HG03175 (cell line): ENCODE results near the gene MAP7.

Source experiments
- ATAC-seq: cut with Tn5 transposase; IDR thresholded peaks from one replicate; pipeline ENCODE4 v1.9.1; 2021; ENCODE audit warnings: mild to moderate bottlenecking, moderate library complexity; ENCODE audit not compliant: unreplicated experiment

Gene MAP7

DNA sequence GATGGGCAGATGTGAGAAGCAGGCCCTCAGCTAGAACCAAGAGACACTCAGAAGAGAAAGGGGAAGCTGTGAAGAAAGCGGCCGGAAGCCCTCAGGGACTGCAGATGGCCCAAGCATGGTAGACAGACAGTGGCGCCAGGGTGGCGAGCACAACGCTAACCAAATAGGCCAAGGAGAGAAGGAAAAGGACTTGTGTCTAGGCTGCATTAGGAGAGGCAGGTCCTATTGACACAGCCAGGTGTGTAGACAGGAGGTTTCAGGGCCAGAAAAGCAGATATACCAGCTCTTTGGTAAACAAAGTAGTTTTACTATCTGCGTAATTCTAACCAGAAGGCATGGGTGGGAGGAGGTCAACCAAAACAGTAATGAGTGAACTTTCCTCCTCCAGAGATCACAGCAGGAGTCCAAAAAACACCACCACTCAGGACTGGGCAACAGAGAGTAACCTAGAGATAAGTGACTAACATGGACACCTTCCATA lies 15.8 kb upstream of the MAP7 start:
- no peak for ATAC-seq

DNA sequence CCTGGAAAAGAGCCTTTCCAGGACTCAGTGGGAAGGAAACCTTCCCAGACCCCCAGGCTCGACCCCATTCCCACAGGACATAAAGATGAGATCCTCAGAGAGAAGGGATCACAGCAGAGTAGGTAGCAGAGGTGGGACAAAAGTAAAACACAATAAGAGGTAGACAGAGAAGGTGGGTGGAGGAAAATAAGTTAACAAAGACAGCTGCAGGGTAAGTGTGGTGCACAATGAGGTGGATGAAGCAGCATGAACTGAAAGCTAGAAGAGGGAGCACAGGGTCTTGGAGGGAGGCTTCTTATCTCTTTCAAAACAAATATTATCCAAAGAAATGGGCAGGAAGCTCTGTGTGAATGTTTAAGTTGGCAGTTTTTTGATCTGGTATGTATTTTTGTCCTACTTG lies 14.0 kb upstream of the MAP7 start:
- no peak for ATAC-seq

DNA sequence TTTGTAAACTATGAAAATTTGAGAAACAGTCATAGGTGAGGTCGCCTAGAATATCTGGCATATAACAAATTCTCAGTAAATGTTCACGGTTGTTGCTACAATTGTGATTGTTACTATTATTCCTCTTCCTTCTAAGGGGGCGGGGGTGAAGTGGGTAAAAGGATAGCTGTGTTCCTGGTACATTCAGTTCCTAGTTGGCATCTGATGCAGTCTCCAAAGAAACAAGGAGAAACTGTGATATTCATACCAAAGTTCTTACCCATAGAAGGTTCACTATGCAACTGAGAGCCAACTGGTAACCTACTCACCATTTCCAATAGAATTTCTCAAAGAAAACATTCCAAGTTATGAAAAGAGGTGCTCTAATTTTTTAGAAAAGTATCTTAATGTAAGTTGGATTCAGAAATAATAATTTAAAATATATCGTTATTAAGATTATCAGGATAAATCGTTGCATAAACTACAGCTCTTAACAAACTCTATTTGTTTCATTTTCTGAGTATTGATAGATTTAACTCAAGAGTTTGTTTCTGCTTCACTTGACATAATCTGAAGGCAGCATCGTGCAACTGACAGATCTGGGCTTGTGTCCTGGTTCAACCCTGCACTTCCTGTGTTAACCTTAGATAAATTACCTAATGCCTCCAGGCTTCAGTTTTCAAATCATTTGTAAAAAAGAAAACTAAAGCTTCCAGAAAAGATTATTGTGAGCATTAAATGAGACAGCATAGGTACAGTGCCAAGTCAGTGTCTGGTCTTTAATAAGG lies 13.3 kb upstream of the MAP7 start:
- no peak for ATAC-seq

DNA sequence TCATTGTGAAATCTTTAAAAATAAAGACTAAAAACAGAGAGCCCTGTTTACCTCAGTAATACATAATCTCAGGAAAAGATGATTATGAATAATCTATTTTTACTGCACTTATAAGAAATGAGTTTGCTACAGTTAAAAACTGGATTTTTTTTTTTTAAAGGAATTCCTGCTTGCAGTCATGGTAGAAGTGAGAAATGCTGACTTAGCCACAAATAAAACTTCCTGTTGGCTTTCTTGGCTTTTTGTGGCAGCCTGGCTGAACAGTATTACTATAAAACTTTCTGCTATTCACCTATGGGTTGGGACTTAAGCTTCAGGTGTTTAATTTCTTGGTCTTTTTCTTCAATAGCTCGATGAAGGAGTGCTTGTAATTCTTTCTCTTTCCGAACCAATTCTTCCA lies 12.0 kb upstream of the MAP7 start:
- no peak for ATAC-seq

DNA sequence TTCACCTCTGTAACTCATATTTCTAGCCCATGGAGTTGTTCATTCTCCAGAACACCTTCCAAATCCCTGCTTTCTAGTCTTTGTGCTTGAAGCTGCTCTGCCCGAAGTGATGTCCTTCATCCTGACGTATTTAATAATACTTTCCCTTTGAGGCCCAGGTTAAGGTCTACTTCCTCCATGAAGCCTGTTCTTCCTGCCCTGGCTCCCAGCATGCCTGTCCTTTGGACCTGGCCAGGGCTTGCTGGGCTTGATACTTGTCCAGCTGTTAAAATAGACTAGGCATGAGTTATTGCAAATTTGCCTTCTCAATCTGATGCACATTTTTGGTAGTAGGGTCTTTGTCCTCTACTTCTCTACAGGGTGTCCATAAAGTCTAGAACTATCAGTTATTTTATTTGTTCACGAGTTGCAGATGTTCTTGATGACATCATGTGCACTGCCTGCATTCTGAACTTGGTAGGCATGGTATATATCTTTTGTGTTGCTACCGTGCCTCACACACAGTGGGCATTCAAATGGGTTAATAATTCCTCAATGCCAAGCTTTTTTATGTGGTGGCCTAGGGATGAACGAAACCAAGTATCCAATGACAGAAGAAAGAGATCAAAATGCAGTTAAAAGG lies 3.1 kb upstream of the MAP7 start:
- ATAC-seq = no peak

DNA sequence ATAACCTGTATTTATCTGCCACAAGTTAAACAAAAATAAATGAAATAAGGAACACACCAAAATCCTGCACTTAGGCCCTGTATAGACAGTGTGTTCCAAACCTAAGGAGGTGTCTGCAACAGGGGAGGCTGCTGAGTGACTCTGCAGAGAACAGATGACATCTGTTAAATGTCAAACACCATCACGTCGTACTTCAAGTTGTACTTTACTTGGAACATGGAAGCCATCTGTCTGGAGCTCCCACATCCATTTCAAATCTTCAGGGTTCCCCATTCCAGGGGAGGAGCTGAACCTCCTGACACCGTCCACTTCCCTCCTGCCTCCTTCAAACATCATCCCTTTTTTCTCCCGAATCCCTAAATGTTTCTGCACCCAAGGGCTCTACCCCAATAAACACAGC lies 1.8 kb upstream of the MAP7 start:
- ATAC-seq = no peak

DNA sequence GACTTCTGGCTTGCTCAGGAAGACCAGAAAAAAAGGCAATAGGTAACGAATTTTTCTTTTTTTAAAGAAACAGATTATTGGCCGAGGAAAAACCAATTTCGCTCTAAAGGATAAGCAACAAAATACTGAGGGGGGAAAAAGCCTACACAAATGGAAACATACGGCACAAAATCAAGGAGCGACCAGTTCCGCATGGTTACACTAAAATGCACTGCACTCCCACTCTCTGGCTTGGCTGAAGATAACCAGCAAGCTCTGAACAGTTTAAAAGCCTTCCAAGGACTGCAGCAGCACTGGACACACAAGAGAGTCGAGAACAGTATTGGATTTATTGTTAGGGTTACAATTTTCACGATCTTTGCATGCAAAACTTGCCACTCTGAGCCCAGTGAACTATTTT lies 881 bp upstream of the MAP7 start:
- ATAC-seq = no peak

DNA sequence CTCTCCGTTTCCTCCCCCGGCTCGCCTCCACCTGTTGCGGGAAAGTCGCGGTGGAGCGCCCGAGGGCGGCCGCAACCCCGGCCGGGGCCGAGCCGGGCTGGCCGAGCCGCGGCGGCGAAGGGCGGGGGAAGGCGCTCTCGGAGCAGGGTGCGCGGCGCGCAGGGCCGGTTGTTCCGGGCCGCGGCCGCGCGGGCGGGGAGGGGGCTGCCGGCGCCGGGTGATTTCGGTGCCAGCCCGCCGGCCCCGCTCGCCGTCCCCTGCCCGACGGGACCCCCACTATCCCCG lies 235 bp downstream of the MAP7 start:
- ATAC-seq = peak; percentile 54

DNA sequence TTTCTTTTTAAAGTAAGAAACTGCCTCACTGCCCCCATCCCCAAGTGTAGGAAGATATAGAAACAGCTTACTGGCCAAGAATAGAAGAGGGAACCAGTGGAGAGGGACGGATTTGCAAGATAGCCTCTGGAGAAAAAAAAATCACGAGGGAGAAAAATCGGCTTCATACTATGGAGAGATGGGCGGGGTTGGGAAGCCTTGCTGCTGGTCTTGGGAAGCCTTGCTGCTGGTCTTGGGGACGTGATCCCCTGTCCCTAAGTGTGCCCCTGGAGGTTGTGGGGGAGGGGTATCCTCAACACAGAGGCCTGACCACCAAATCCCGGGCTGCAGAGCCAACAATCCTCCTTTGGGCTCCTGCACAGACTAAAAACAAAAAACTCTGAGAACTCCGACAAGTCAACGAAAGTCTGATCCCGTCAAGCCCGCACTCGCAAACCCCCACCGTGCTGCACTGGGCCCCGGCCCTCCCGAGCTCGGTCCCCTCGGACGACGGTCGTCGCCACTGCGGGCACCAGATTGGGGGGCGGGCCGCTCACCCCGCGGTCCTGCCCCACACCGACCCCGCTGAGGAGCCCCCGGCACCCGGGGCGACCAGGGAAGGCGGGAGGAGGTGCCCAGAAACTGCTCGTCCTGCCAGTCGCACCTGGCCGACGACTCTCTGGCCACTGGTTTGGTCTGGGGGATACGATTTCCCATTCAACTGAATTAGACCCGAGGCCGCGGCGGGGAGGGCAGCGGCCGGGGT lies 750 bp downstream of the MAP7 start:
- ATAC-seq = peak; percentile 16

DNA sequence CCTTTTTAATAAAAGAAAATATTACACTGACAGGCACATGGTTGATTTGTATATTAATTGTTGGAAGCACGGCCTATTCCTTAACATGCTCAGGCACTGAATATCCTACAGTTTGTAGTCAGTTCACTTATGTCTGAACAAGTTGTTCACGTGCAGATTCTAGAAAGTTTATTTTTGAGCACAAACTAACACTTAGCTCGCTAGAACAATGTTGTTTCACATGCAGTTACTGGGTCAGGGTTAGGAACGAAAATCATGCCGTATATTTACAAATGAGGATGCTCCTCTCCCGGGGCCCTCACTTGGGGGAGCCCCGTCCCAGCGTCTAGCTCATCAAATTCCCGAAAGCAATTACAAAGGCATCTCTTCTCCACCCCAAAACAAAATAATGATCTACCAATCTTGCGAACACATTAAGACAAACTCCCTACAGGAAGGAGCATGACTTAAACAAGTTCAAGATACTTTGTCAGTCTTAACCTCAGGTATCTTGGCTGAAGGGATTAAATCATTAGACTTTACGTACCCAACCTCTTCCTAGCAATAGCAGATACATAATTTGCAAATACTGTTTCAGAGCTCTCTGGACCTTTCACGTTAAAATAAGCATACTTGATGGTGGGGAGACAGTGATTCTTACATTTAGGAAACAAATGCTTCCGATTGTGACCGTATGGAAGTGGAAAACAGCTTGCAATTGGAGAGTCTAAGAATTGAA lies 1.5 kb downstream of the MAP7 start:
- ATAC-seq = no peak

DNA sequence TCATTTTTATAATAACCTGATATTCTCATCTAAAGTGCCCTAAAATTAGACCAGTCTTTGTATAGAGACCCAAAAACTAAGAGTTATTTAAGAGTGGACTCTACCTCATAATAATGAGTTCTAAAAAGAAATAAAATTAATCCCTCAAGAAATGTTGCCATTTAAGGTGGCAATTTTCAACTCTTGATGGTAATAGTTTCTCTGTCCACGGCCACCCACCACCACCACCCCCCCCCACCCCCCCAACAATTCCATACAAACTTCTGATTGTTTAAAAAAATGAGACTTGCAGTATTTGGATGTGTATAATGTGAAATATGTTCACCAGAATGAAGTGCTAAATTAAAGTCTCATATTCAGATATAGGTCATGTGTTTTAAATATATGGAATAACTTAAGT lies 2.4 kb downstream of the MAP7 start:
- ATAC-seq = no peak

DNA sequence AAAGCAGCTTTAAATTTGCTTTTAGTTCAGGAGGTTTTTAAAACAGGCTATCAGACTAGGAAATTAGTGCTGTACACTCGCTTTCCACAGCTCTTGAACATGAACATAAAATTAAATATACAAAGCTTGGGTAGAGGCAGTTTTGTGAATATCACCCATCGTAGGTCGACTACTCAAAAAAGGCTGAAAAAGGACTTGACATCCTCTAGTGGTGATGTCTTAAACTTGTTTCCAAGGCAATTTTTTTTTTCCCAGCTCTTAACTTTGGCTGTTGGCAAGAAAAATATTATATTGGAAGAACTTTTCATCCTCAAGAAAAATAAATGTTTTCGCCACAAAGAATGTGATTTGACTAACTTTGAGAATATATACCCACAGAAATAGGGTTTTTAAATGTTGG lies 2.9 kb downstream of the MAP7 start:
- no peak for ATAC-seq

DNA sequence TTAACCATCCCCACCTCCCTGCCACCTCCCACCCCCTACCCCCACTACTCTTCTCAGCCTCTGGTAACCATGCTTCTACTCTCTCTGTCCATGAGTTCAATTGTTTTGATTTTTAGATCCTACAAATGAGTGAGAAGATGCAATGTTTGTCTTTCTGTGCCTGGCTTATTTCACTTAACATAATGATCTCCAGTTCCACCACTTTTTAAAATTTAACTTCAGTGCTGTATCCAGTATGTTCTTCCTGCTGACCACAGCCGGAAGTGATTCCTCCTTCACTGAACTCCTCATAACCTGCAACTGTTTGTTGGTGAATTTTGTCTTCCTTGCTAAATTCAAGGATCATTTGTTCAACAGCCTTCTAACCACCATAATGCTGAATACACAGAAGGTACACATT lies 3.9 kb downstream of the MAP7 start:
- no peak for ATAC-seq

DNA sequence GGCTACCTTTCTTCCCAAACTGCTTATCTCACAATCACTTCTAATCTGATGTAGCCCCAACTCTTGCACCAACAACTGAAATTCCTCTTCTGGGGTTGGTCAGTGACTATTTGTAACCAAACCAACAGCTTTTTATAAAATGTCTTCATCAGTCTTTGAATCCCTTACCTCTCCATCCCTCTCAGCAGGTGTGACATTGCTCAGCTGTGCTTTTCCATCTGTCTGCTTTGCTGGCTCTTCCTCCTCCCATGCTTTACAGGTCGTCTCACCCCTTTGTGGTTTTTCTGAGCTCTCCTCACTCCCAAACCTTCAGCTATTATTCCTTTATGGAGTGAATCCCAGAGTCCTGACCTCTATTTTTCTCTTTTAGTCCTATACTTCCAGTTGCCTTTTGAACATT lies 5.9 kb downstream of the MAP7 start:
- ATAC-seq = no peak

DNA sequence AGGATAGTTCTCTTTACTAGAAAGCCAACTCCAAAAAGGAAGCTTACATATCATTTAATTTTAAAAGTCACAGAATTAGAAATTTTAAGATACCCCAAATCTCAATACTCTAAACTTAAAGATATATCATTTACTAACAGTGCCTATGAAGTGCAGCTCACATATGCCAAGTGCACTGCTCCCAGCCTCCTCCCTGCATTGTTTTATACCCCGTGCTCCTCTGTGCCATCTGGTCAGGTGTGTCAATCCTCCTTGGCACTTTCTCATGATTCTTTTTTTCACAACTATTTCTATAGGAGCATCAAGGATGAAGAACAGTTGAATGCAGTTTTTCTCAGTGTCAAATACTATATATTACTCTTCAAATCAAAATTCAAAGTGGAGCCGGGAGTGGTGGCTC lies 8.8 kb downstream of the MAP7 start:
- ATAC-seq = no peak

DNA sequence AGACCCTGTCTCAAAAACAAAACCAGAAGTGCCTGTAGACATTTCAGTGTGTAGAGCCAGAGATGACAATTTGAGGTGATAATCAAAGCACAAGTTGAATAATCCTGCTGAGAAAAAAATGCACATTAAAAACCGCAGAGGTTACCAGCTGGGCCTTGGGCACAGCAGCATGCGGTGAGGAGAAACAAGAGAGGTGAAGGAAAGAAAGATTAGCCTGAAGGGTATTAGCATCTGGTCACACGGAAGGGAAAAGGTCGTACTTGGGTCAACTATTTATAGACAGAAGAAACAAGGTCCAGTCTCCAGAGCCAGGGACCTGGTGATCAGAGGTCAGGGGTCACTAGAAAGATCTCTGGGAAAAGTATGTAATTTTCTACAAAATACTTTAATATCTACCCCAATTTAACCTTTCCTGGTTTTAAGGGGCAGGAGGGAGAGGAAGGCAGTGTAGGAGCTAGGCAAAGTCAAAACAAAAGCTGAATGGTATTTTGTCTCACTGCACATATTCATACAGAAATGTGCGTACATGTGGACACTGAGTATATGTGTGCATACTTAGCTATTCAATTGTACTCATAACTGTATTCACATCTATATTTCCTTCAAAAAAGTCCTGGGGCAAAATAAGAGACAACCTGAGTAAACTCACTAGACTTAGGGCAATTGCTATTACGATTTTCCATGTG lies 10.1 kb downstream of the MAP7 start:
- peak; percentile 42 for ATAC-seq

DNA sequence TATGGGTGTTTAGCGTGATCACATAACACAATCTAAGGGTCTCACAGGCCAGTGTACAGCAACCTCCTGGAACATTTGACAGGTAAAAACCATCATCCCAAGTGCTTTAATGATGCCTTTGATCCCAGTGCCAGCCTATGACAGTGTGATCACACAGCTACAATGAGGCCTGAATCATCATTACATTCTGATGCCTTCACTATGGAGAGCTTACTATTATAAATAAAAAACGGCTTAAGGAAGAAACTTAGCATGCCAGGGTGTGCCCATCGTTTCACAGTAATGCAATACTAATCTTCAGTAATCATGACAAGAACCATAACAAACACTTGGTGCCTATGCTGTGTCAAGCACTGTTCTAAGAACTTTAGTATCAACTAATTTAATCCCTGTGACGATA lies 11.4 kb downstream of the MAP7 start:
- ATAC-seq = no peak

DNA sequence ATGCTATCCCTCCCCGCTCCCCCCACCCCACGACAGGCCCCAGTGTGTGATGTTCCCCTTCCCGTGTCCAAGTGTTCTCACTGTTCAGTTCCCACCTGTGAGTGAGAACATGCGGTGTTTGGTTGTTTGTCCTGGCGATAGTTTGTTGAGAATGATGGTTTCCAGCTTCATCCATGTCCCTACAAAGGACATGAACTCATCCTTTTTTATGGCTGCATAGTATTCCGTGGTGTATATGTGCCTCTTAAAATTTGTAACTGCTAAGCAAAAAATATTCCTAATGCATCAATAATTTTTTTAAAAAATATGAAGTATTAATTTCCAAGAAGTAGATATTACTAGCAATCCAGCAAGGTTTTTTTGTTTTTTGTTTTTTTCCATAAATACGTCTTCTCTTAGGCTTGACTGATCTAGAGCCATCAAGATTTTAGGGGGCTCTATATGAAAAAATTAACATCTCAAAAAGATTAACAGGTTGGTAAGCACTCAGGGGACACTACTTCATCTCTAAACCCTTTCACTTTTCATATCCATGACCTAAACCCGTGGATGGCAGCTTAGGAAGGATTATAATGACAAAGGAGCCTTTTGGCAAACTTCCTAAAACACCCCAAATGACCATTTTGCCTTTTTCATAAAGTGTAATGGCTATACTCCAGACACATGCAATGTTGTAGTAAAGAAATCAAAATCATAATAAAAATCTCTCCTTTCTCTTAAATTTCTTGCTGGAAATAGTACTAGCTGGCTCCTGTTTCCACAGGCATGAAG lies 14.2 kb downstream of the MAP7 start:
- no peak for ATAC-seq

DNA sequence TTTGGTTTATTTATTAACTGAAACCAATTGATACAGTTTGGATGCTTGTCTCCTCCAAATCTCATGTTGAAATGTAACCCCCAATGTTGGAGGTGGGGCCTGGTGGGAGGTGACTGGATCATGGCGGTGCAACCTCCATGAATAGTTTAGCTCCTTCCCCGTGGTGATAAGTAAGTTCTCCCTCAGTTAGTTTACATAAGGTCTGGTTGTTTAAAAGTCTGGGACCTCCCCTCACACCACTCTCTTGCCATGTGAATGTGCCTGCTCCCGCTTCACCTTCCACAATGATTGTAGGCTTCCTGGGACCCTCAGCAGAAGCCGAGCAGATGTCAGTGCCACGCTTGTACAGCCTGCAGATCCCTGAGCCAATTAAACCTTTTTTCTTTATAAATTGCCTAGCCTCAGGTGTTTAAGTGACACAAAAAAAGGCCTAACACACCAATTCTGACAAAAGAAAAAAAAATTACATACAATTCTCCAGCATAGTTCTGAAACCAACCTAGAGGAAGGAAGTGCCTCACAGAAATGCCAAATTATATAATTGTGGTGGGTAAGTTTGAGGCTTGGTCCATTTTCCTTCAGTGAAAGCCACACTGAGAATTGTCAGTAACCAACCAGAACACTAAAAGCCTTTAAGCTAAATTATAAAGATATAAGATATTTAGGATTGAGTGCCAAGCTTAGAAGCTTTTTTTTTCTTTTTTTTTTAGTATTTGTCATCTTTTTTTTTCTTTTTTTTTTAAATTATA lies 15.0 kb downstream of the MAP7 start:
- no peak for ATAC-seq

DNA sequence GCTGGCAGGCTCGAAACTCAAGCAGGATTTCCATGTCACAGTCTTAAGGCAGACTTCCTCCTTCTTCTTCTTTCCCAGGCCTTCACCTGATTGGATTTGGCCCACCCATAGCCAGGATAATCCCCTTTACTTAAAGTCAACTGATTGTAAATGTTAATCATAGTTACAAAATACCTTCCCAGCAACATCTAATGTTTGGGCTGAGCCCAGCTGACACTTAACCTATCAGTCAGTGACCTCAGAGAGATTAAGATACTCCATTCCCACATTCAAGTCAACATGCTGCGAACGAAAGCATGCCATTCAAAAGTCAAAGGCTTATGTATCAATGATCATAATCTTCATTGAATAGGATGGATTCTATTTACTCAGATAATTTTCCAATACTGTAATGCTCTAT lies 16.0 kb downstream of the MAP7 start:
- ATAC-seq = no peak
